ENCODE measurements around the gene FAM163A. TPM values are rescaled to one million over a fixed set of nuclear protein-coding genes. Genes with fewer than 3 reads are reported as not detected.

FAM163A gene
- total RNA-seq, 4 donors from 2014 or later = 0.21 TPM; not detected in 3

DNA sequence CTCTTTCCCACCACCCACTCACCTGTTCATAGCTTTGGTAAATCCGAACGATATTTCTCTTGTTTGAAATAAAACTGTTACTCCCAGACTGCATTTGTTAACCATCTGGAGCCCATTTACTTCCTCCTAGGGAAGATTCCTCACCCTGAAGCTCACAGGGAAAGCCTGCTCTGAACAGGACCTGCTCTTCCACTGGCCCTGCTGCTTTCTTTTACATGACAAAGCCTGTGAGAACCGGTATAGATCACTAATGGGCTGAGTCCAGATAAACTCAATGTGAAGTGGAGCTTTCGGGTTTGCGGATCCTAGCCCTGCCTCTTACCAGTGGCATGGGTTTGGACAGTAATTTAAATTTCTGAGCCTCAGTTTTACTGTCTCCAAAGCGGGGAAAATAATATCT, 45.2 kb downstream of the FAM163A start:
- H3K27ac ChIP-seq = no peak overlapping the region
- no peaks in the 10 kb centered on the region for H3K27me3 ChIP-seq
- intact Hi-C loops (cut with DNase I; ENCODE audit: low total_unique reads) = no loop called here
- no peak overlapping the region for H3K4me3 ChIP-seq
- TF ChIP-seq POLR2A (IDR thresholded peaks at IDR 0.05) = no peak
- H3K9me3 ChIP-seq = no peaks in the 10 kb centered on the region
- no peaks in the 10 kb centered on the region for H3K36me3 ChIP-seq
- H3K4me1 ChIP-seq = no peaks in the 10 kb centered on the region
- DNase-seq = no peak

DNA sequence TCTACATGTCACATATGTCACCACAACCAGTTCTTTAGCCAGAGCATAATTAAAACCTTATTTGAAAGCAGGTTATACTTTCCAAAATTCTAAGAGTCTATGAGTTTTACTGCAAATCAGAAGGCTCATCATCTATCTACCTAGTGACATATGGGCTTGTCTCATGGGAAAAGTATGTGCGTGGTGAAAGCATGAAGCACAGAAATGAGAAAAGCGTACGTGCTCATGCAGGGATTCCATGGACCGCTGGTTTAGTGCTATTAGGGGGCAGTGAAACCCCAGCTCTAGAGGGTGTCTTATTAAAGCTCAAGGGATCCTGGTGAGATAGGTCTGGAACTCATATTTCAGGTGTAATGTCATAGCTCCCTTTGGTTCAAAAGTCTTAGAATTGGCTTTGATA, 50.2 kb downstream of the FAM163A start:
- no peaks in the 10 kb centered on the region for H3K9me3 ChIP-seq
- intact Hi-C loops (cut with DNase I; ENCODE audit: low total_unique reads) = no loop called here

DNA sequence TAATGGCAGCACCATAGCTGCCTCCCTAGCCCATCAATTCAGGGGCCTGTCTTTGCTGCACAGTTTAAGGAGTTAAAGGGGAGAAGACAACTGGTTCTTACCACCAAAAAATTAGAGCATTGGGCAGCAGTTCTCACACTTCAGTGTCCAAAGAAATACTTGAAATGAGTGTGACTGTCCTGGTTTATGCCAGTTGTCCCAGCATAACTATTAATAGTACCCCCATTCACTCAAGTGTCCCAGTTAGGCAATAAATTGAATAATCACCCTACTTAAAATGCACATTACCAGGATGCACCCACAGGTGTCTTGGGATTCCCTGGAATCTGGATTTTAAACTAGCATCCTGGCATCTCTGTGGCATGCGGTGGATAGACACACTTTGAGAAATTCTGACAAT, 51.1 kb downstream of the FAM163A start:
- Histone ChIP-seq H3K27ac (no peak overlapping the region), H3K4me1 (no peaks in the 10 kb centered on the region), H3K9me3 (no peaks in the 10 kb centered on the region), H3K4me3 (no peak overlapping the region), H3K27me3 (no peaks in the 10 kb centered on the region), H3K36me3 (no peaks in the 10 kb centered on the region)
- TF ChIP-seq POLR2A (IDR thresholded peaks at IDR 0.05) = no peak
- TF ChIP-seq, protein P1, sequence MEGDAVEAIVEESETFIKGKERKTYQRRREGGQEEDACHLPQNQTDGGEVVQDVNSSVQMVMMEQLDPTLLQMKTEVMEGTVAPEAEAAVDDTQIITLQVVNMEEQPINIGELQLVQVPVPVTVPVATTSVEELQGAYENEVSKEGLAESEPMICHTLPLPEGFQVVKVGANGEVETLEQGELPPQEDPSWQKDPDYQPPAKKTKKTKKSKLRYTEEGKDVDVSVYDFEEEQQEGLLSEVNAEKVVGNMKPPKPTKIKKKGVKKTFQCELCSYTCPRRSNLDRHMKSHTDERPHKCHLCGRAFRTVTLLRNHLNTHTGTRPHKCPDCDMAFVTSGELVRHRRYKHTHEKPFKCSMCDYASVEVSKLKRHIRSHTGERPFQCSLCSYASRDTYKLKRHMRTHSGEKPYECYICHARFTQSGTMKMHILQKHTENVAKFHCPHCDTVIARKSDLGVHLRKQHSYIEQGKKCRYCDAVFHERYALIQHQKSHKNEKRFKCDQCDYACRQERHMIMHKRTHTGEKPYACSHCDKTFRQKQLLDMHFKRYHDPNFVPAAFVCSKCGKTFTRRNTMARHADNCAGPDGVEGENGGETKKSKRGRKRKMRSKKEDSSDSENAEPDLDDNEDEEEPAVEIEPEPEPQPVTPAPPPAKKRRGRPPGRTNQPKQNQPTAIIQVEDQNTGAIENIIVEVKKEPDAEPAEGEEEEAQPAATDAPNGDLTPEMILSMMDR (IDR thresholded peaks at IDR 0.05) = no peak
- DNase-seq = no peak
- intact Hi-C loops (cut with DNase I; ENCODE audit: low total_unique reads) = no loop called here

More for the DNA sequence above, 50.2 kb downstream of the FAM163A start:
- Histone ChIP-seq H3K27ac (no peak overlapping the region), H3K4me3 (no peak overlapping the region), H3K4me1 (no peaks in the 10 kb centered on the region), H3K36me3 (no peaks in the 10 kb centered on the region), H3K27me3 (no peaks in the 10 kb centered on the region)
- TF ChIP-seq POLR2A (IDR thresholded peaks at IDR 0.05) = no peak
- TF ChIP-seq, protein P1 (IDR thresholded peaks at IDR 0.05) = no peak
- no peak for DNase-seq

DNA sequence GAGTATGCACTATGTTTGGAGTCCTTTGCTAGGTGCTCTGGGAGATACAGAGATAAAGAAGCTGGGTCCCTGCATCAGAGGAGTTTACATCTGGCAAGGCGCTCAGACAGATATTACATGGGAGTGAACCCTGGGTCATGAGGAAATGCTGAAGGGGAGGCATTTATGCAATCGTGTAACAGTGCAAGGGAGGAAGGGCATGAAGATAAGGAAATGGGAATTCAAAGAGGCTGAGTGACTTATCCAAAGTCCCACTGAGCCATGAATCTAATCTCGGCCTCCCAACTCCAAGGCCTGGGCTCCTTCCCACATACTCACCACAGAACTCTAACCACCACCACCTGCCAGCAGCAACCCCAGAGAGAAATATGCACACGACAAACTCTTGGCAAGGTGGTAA, 51.6 kb downstream of the FAM163A start:
- no peak for TF ChIP-seq POLR2A (IDR thresholded peaks at IDR 0.05)
- TF ChIP-seq, protein P1 (IDR thresholded peaks at IDR 0.05) = no peak
- Histone ChIP-seq H3K9me3 (no peaks in the 10 kb centered on the region), H3K4me1 (no peaks in the 10 kb centered on the region), H3K4me3 (no peak overlapping the region), H3K36me3 (no peaks in the 10 kb centered on the region), H3K27me3 (no peaks in the 10 kb centered on the region), H3K27ac (no peak overlapping the region)
- intact Hi-C loops (cut with DNase I; ENCODE audit: low total_unique reads) = no loop called here
- no peak for DNase-seq

DNA sequence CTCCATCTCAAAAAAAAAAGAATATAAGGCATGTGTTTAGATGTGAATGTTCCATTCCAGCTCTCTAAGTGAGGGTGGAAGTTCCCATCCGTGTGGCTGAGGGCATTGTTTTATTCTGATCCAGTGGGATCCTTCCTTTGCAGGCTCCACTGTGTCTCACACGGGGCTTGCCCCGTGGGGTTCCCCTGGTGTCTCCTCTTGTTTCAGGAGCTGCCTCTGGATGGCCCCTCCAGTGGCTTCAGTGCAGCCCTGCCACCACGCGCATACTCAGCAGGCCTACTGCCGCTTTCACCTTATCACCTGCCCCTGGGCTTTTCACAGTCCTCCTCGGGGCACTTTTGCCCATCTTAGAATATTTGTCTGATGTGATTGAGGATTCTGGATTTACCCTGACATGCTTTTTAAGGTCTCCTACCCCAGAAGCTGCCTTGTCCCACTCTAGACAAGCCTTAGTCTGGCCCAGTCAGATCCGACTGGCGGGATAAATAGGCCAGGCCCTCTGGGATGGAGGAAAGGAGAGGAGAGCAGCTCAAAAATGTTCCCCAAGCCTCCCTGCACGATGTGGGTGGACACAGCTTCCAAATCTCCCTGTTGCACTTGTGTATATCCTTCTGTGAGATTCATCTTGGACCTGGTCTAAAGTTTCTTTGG, 55.2 kb downstream of the FAM163A start:
- H3K27ac ChIP-seq = no peak overlapping the region
- intact Hi-C loops (cut with DNase I; ENCODE audit: low total_unique reads) = no loop called here
- H3K36me3 ChIP-seq = no peaks in the 10 kb centered on the region
- TF ChIP-seq, protein P1 (IDR thresholded peaks at IDR 0.05) = no peak
- no peak for TF ChIP-seq POLR2A (IDR thresholded peaks at IDR 0.05)
- H3K9me3 ChIP-seq = no peaks in the 10 kb centered on the region
- H3K4me1 ChIP-seq = no peaks in the 10 kb centered on the region
- no peak for DNase-seq
- no peak overlapping the region for H3K4me3 ChIP-seq
- no peaks in the 10 kb centered on the region for H3K27me3 ChIP-seq

Measured in uterus (tissue), 4 donors.